GM18517 (cell line): Measurements from ENCODE around the gene GMEB2.

Experiments
- ATAC-seq: cut with Tn5 transposase; IDR thresholded peaks from one replicate; pipeline ENCODE4 v1.9.1; 2021; ENCODE audit warnings: mild to moderate bottlenecking, moderate library complexity; ENCODE audit not compliant: unreplicated experiment

GMEB2 gene

GRCh38 chr20:63590218-63591146 is 36.4 kb downstream of the GMEB2 start:
- ATAC-seq: no peak

GRCh38 chr20:63589261-63590217 is 37.4 kb downstream of the GMEB2 start:
- no peak for ATAC-seq

- no peak for ATAC-seq
Measured at GRCh38 chr20:63588641-63589041, 38.3 kb downstream of the GMEB2 start.

DNA sequence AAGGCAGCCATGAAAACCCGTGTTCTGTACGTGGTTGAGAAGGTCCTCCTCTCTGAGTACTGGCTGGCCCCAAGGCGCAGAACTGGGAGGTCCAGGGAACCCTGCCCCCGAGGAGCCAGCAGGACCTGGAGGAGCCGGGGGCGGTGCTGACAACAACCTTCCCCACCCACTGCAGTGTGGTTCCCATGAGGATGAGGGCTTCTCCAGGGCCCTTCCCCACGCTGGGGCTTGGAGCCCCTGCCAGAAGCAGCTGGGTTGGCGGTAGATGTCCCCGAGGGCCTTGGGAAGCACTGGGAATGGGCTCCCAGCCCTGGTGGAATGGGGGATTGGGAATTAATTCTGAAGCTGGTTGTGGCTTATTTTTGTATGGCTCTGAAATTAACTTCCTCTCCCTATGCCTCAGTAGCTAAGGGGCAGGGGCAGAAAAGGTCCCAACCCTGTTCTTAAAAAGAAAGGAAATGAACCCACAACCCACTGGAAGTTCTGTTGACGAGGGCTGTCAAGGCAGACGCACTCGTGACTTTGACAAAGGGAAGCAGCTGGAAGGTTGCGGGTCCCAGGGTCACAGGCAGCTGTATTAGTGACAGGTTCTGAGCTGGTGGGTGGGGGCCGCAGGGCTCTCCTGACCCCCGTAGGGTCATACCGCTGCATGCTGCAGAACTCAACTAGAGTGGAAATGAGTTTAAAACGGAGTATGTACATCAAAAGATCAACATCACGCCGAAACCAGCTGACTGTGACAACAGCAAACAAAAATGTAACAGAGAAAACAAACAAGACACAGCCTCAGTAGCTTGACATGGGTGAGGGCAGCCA is 38.9 kb downstream of the GMEB2 start:
- no peak for ATAC-seq

- no peak for ATAC-seq
Measured at GRCh38 chr20:63587256-63587655, 39.6 kb downstream of the GMEB2 start.

GRCh38 chr20:63586797-63587196 is 40.1 kb downstream of the GMEB2 start:
- no peak for ATAC-seq

- ATAC-seq: no peak
Measured at GRCh38 chr20:63585616-63586565, 41.0 kb downstream of the GMEB2 start.

DNA sequence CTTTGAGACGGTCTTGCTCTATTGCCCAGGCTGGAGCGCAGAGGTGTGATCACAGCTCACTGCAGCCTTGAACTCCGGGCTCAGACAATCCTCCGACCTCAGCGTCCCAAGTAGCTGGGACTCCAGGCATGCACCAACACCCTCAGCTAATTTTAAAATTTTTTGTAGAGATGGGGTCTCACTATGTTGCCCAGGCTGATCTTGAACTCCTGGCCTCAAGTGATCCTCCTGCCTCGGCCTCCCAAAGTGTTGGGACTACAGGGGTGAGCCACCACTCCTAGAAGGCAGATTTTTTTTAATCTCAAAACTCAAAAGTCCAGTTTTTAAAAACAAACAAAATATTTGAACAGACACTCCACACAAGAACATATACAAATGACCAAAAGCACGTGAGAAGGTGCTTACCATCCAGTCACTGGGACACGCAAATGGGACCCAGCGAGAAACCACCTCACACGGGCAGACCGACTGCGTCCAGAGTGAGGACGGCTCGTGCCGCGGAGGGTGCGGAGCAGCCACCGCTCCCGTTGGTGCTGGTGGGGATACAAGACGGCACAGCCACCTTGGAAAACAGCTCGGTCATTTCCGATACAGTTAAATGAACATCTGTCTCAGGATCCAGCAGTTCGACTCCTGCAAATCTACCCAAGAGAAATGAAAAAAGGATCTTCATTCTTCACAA is 44.4 kb downstream of the GMEB2 start:
- ATAC-seq: no peak

- ATAC-seq: no peak
Measured at GRCh38 chr20:63580796-63581461, 46.0 kb downstream of the GMEB2 start.

DNA sequence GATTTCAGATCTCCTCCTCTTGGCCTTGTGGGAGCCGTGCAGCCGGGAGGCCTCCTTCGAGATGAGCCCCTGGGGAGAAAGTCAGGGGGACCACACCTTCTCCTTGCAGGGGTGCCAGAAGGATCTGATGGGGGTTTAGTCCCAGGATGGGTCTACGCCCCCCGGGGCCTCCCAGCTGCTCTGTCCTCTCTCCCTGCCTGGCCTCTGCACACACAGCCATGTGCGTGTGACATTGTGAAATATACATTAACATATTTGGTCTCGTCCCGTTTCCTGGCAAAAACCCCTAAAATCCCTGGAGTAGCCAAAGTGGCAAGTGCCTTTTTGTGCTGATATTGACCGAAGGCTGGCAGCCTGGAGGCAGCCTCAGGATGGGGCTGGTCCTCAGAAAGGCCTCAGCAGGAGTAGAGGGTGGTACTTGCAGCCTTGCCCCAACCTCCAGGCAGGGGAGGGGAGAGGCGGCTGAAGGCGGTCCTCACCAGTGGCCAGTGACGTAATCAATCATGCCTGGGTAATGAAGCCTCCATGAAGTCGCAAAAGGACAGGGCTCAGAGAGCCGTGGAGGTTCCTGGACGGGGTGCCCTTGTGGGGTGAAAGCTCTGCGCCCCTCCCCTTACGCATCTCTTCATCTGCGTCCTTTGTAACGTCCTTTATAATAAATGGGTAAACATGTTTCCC is 47.7 kb downstream of the GMEB2 start:
- no peak for ATAC-seq

DNA sequence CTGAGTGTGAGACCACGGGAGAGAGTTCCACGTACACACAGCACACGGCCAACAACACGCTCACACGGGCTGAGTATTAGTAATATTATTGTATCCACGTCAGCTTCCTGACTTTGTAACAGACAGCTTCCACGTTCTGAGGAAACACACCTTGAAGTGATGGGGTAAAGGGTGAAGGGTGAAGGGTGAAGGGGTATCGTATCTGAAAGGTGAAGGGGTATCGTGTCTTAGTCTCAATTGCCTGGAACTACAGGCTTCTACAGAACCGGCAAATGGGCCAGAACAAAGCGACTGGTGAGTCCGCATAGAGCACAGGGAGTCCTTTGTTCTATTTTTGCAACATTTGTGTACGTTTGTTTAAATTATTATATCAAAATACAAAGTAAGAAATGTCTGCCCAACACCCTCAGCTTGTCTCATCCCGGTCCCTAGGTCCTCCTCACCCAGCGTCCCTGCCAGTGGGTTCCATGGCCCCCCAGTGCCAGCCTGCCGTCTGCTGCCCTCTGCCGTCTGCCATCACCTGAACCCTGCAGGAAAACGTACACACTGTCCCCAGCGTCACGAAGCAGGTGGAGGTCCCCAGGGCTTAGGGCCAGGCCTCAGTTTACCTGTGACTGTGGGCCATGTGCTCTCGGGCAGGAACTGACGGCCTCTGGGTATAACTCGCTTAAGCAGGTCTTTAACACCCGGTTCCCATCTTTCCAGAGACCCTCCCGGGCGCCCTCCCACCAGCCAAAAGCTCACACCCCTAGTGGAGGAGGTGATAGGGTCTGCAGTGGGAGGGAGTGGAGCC is 48.5 kb downstream of the GMEB2 start:
- no peak for ATAC-seq

DNA sequence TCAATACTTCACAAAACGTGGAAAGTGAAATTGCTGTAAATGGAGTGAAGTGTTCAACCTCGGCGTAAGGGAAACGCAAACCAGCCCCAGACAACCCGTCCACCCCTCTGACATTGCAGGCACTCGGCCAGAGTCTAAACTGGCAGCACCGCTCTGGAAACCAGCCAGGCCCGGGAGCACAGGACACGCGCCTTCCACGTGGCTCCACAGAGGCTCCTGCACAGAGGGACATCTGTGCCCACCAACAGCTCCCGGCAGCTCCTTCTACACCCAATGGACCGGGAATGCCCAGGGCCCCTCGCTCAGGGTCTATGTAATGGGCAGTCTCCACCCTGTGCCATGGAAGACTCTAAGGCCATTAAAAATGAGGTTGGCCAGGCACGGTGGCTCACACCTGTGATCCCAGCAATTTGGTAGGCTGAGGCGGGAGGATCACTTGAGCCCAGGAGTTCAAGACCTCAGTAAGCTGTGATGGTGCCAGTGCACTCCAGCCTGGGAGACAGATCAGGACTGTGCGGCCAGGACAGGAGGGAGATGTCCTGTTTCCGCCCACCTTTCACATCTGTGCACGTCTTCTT is 49.5 kb downstream of the GMEB2 start:
- ATAC-seq: no peak

DNA sequence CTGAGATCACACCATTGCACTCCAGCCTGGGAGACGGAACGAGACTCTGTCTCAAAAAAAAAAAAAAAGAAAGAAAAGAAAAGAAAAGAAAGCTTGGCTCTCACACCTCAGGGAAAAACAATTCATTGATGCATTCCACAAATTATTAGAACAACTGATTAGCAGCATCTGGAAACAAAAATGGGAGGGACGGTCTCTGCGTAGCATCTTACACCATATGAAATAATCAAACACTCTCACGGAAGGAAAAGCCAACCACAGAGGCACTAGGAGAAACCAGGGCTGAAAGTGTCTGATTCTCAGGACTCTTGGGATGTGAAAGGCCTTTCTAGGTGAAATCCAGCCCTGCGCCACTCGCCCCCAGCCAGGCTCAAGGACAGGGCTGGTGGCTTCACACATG is 50.6 kb downstream of the GMEB2 start:
- ATAC-seq: no peak

- no peak for ATAC-seq
Measured at GRCh38 chr20:63574829-63575743, 51.8 kb downstream of the GMEB2 start.

- no peak for ATAC-seq
Measured at GRCh38 chr20:63574156-63574828, 52.6 kb downstream of the GMEB2 start, which contains the start of gene HELZ2. HELZ2 (minus strand) TSS chr20:63574239; CDS start chr20:63572385, 1,854 bp downstream.
